GM19463 (cell line): ENCODE measurements around the gene ATP10B.
"Not testable (repeated sequence)": the region's sequence is repeated elsewhere in the genome, so short reads cannot be mapped to it uniquely, and the experiment has no call there.

Experiments used
- ATAC-seq: cut with Tn5 transposase; IDR thresholded peaks from one replicate; pipeline ENCODE4 v1.9.1; 2021; ENCODE audit warnings: mild to moderate bottlenecking, moderate library complexity; ENCODE audit not compliant: unreplicated experiment

The ATP10B gene

DNA sequence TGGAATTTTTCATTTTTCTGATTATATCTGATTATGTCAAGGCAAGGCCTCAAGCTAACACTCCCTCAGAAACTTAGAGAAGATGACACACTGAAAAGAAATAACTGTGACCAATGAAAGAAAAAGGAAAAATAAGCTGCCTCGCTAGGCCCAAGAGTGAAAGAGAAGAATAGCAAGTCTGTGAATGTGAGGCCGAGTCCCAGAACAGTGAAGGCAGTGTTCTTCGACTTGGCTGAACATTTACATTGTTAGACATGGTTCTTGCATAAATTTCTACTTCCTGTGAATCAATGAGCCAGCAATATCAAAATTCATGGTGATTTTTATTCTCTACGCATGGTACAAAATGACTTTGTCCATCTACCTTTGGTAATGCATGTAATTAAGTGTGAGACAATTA lies at the start of gene ATP10B:
Gene ATP10B, minus strand, starts transcription at position 163 of the 400 bp plus-strand sequence. CDS start 164,137 bp downstream, outside the sequence.
- no peak for ATAC-seq

DNA sequence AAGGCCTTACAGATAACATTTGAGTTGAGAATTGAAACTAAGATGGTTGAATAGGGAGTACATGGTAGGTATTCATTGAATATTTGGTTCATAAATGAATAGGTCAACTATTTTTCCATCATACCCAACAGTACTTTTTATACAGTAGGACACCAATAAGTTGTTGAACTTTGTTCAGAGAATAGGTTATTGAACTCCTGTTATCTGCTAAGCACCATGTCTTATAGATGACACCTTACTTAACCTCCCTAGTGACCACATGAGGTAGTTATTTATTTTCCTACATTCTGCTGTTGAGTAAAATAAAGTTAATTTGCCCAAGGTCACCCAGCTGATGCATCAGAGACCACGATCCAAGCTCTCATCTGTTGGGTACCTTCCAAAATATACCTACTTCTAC lies 49.6 kb upstream of the ATP10B start:
- no peak for ATAC-seq

- no peak for ATAC-seq
These were observed 47.7 kb upstream of the ATP10B start for GRCh38 chr5:160899735-160900134.

GRCh38 chr5:160893180-160893964 lies 41.4 kb upstream of the ATP10B start:
- not testable (repeated sequence) for ATAC-seq

GRCh38 chr5:160887780-160888179 lies 35.8 kb upstream of the ATP10B start:
- ATAC-seq, result no peak

DNA sequence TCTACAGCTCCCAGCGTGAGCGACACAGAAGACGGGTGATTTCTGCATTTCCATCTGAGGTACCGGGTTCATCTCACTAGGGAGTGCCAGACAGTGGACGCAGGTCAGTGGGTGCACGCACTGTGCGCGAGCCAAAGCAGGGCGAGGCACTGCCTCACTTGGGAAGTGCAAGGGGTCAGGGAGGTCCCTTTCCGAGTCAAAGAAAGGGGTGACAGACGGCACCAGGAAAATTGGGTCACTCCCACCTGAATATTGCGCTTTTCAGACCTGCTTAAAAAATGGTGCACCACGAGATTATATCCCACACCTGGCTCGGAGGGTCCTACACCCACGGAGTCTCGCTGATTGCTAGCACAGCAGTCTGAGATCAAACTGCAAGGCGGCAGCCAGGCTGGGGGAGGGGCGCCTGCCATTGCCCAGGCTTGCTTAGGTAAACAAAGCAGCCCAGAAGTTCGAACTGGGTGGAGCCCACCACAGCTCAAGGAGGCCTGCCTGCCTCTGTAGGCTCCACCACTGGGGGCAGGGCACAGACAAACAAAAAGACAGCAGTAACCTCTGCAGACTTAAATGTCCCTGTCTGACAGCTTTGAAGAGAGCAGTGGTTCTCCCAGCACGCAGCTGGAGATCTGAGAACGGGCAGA lies 21.7 kb upstream of the ATP10B start:
- not testable (repeated sequence) for ATAC-seq

DNA sequence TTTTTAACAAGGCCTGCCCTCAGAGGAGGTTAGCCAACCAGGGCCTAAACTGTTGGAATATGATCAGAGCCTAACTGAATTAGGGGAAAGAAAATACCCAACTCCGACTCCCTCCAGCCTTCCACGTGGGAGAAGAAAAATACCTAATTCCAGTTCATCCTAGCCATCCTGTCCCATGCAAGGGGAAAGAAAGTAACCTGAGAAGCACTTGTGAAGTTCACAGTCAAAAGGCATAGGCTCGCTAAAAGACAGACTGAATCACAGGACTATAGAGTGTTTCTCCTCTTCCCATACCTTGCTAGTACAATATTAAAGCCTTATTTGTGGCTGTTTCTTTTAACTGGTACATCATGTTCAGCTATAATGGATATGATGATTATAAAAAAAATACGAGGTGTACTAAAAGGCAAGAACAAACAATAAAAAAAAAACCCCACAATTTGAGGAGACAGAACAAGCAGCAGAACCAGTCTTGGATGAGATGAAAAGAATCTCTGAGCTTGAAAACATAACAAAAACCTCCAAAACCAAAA lies 18.0 kb upstream of the ATP10B start:
- no peak for ATAC-seq

DNA sequence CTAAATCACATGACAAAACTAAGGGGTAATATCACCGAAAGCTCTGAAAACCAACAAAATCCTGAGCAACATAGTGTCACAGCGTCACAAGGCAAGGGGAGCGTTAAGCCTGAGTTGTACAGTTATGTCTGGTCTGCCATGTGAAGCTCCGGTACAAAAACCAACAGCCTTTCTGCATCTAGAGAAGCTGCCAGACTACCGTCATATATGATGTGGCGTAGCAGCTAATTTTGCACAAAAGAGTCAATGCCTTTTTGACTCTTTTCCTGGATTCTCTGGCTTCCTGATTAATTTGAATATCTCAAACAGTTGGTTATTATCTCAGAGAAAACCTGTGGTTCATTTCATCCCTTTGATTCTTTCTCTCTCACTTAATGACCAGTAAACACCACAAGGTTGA lies 16.0 kb upstream of the ATP10B start:
- ATAC-seq, result no peak

GRCh38 chr5:160851451-160851850 lies 560 bp downstream of the ATP10B start:
- ATAC-seq, result no peak

DNA sequence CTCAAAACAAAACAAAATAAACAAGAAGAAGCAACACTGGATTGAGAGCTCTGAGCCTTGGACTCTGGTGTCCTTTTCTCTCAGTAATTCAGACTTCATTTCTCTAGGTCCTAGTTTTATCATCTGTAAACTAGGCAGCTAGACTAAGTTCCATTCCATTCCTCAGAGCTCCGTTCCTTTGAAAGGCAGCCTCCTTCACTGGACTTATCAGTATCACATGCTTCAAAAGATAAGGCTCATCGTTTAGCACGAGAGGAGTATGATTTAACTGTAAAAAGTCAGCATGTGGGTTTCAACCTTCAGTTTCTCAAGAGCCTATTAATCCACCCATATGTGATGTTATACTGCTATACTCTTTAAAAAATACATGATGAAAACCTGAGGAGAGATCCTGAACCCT lies 1.6 kb downstream of the ATP10B start:
- no peak for ATAC-seq

DNA sequence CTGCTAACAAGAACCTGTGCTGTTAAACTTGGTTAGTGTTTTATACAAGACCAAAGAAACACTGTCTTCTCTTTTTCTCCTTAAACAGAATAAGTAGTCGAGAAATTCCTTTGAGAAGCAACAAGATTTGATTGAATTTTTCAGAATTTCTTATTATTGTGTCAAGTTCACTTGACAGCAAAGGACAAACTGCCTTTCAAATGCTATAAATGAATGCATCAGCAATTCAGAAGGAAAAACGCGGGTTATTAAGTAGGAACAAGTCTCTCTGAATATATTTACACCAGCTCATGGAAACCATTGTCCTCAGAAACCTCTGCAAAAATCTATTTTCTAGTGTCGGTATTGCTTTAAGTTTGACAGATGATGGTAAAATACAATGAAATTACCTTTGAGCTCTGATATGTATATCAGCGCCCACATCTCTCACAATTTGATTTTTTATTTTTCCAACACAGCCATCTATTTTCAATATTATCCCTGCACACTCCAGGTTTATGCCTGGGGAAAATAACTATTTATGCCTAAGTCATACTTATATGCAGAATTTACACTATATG lies 4.4 kb downstream of the ATP10B start:
- no peak for ATAC-seq

DNA sequence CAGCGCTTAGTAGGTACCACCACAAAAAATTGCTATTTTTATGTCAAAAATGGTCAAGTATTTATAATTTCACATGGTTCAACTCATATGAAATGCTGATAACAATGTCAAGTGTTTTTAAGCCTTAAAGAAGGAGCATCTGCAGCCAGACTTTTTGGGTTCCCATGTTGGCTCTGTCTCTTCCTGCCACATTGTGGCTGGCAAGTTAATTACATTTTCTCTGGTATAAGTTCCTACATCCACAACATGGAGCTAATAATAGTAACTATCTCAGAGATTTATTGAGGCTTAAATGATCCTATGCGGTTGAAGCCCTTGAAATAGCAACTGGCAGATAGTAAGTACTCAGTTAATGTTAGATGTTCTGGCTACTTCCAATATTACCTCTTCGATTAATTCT lies 5.4 kb downstream of the ATP10B start:
- ATAC-seq, result no peak

GRCh38 chr5:160844177-160844576 lies 7.8 kb downstream of the ATP10B start:
- ATAC-seq, result no peak

GRCh38 chr5:160843240-160843639 lies 8.8 kb downstream of the ATP10B start:
- ATAC-seq, result peak; percentile 97

GRCh38 chr5:160837749-160838593 lies 14.0 kb downstream of the ATP10B start:
- no peak for ATAC-seq

DNA sequence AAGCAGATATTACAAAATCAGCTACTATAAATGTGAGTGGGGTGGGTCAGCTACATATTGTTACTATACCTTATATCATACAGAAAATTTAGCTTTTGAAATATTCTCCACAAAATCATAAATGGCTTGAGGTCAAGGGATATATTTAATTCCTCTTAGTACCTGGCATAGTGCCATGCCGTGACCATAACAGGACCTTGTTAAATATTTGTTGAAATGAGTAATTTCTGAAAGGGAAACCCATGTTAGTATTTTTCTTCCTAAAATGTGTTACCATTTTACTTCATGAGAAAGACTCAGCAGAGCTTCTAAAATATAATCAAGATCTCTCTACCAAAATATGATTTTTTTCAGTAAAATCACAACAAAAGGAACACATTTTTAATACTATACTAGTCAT lies 14.8 kb downstream of the ATP10B start:
- ATAC-seq, result no peak

DNA sequence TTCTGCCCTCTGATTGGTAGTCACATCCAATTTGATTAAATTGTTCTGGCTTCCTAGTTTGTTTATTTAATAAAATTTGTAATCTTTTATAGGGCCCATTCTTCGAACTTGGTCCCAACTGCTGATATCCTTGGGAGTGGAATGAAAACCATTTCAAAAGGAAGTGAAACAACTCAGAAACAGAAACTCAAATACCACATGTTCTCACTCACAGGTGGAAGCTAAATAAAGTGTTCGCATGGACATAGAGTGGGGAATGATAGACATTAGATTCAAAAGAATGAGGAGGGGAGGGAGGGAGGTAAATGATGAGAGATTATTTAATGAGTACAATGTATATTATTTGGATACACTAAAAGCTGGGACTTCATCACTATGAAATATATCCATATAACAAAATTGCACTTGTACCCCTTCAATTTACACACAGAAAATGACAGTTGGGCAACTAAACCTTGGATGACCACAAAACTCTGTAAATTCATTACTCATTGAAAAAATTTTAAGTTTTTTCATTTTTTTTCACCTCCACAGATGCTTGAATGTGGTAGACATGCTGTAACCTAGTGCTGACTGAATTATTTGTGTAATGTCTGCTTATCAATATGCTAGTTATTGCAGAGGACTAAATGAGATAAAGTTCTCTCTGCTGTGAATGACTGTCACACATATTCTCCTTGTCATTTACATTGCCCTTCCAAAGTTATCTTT lies 16.0 kb downstream of the ATP10B start:
- ATAC-seq, result peak; percentile 60

- peak; percentile 25 for ATAC-seq
These were observed 16.6 kb downstream of the ATP10B start for GRCh38 chr5:160835376-160835775.

DNA sequence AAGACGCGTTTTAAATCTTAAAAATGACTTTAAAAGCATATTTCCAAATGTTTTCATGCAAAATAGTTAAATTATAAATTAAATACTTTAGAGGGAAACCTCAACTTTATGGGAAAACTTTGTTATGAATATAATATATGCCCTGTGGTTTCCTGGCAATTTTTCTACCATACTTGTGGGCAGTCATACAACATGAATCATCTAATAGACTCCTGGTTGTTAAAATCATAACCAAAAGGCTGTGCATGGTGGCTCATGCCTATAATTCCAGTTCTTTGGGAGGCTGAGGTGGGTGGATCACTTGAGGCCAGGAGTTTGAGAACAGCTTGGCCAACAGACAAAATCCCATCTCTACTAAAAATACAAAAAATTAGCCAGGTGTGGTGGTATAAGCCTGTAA lies 18.2 kb downstream of the ATP10B start:
- no peak for ATAC-seq

- no peak for ATAC-seq
These were observed 20.2 kb downstream of the ATP10B start for GRCh38 chr5:160831801-160832200.
